Measurements from ENCODE around the gene MYOM3.

MYOM3 gene

GRCh38 chr1:24093732-24094131 lies 18.2 kb downstream of the MYOM3 start:
- DNase-seq (ENCODE audit: low read depth) = no peak
- no peak overlapping the region for H3K4me3 ChIP-seq (ENCODE audit: low read depth, low read length)
- in situ Hi-C loops (cut with HindIII; ENCODE audit: low sequenced_read_pairs) = no loop called here
- TF ChIP-seq, protein P1, sequence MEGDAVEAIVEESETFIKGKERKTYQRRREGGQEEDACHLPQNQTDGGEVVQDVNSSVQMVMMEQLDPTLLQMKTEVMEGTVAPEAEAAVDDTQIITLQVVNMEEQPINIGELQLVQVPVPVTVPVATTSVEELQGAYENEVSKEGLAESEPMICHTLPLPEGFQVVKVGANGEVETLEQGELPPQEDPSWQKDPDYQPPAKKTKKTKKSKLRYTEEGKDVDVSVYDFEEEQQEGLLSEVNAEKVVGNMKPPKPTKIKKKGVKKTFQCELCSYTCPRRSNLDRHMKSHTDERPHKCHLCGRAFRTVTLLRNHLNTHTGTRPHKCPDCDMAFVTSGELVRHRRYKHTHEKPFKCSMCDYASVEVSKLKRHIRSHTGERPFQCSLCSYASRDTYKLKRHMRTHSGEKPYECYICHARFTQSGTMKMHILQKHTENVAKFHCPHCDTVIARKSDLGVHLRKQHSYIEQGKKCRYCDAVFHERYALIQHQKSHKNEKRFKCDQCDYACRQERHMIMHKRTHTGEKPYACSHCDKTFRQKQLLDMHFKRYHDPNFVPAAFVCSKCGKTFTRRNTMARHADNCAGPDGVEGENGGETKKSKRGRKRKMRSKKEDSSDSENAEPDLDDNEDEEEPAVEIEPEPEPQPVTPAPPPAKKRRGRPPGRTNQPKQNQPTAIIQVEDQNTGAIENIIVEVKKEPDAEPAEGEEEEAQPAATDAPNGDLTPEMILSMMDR (IDR thresholded peaks at IDR 0.05; ENCODE audit: low read depth, low read length, missing control alignments) = no peak

DNA sequence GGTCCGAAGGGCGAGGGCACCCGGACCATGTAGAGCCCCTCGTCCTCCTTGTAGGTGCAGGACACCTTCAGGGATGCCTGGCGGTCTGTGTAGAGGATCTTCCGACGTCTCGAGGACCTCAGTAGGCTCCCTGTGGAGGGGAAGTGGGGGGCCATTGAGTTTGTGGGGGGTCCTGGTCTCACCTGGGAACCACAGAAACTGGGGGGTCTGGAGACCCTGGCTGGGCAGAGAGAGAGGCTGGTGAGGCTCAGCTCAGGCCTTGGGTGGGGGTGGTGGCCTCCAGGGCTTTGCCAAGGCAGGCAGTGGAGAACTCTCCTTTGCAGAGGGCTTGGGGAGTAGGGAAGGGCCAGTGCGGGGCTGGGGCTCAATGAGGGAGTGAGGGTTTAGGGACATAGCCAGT lies 19.0 kb downstream of the MYOM3 start:
- in situ Hi-C loops (cut with HindIII; ENCODE audit: low sequenced_read_pairs) = no loop called here
- DNase-seq (ENCODE audit: low read depth) = no peak
- TF ChIP-seq, protein P1 (IDR thresholded peaks at IDR 0.05; ENCODE audit: low read depth, low read length, missing control alignments) = no peak
- H3K4me3 ChIP-seq (ENCODE audit: low read depth, low read length) = no peak overlapping the region

- no peak overlapping the region for H3K4me3 ChIP-seq (ENCODE audit: low read depth, low read length)
- TF ChIP-seq, protein P1 (IDR thresholded peaks at IDR 0.05; ENCODE audit: low read depth, low read length, missing control alignments) = no peak
- DNase-seq (ENCODE audit: low read depth) = no peak
- in situ Hi-C loops (cut with HindIII; ENCODE audit: low sequenced_read_pairs) = no loop called here
These were observed 19.9 kb downstream of the MYOM3 start for GRCh38 chr1:24091971-24092482.

DNA sequence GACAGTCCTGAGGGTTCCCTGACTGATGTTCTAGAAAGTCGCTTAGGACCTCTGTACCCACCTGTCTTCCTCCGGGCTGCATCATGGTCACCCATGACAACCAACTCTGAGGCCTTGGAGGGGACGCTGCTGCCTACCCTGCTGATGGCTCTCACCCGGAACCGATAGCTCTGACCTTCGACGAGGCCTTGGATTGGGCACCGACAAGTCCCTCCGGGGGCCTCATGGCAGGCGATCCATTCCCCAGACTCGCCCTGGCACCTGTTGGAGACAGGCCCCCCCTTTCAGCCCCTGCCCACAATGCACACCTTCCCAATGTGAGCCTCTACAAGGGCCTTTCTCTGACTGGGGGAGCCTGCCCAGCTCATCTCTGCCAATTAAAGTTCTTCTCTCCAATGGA lies 21.2 kb downstream of the MYOM3 start:
- DNase-seq (ENCODE audit: low read depth) = no peak
- H3K4me3 ChIP-seq (ENCODE audit: low read depth, low read length) = no peak overlapping the region
- TF ChIP-seq, protein P1 (IDR thresholded peaks at IDR 0.05; ENCODE audit: low read depth, low read length, missing control alignments) = no peak
- in situ Hi-C loops (cut with HindIII; ENCODE audit: low sequenced_read_pairs) = no loop called here

DNA sequence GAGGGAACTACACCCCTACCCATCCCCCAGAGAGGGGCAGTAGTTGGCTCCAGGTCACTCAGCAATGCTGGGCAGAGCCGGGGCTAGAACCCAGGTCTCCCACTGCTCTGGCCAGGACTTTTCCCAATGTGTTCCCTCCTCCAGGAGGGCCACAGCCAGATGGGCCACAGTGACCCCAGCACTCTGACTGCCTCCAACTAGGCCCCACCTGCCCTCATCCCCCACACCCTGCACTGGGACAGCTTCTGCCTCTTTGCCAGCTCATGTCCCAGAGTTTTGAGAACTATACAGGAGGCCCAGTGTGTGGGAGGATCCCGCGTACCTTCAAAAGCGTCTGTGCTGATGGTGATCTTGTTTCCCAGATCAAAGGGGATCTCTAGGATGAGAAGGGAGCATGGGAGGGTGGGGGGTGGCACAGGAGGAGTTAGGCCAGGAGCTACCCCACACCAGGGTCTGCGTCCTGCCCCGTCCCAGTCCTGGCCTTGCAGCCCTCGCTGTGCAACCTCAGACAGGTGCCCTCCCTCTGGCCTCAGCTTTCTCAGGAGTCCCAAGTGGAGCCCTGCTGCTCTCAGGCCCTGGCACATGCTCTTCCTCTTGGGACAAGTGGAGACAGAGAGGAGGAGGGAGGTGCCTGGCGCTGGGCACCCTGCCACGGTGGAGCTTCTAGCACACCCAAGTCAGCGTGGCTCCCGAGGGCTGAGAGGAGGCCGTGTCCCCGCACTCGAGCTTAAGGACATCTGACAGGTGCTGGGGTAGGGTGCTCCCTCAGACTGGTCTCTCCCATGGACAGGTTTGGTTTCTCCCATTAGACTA lies 22.0 kb downstream of the MYOM3 start:
- TF ChIP-seq, protein P1 (IDR thresholded peaks at IDR 0.05; ENCODE audit: low read depth, low read length, missing control alignments) = no peak
- H3K4me3 ChIP-seq (ENCODE audit: low read depth, low read length) = no peak overlapping the region
- no peak for DNase-seq (ENCODE audit: low read depth)
- in situ Hi-C loops (cut with HindIII; ENCODE audit: low sequenced_read_pairs) = loop anchor here (5.0 to 10.0 kb wide), 2 partner anchors 47 to 125 kb away; no protein-coding TSS in a partner anchor

GRCh38 chr1:24089027-24089742 lies 22.8 kb downstream of the MYOM3 start:
- DNase-seq (ENCODE audit: low read depth) = no peak
- TF ChIP-seq, protein P1 (IDR thresholded peaks at IDR 0.05; ENCODE audit: low read depth, low read length, missing control alignments) = no peak
- in situ Hi-C loops (cut with HindIII; ENCODE audit: low sequenced_read_pairs) = loop anchor here (5.0 to 10.0 kb wide), 2 partner anchors 48 to 124 kb away; no protein-coding TSS in a partner anchor

More at GRCh38 chr1:24089027-24089742, 22.8 kb downstream of the MYOM3 start:
- no peak overlapping the region for H3K4me3 ChIP-seq (ENCODE audit: low read depth, low read length)
